Measurements from ENCODE around the gene MRPL18.

GRCh38 chr6:159789377-159790148, 704 bp upstream of the MRPL18 start, which contains the start of gene TCP1:
- TF ChIP-seq, protein P1, sequence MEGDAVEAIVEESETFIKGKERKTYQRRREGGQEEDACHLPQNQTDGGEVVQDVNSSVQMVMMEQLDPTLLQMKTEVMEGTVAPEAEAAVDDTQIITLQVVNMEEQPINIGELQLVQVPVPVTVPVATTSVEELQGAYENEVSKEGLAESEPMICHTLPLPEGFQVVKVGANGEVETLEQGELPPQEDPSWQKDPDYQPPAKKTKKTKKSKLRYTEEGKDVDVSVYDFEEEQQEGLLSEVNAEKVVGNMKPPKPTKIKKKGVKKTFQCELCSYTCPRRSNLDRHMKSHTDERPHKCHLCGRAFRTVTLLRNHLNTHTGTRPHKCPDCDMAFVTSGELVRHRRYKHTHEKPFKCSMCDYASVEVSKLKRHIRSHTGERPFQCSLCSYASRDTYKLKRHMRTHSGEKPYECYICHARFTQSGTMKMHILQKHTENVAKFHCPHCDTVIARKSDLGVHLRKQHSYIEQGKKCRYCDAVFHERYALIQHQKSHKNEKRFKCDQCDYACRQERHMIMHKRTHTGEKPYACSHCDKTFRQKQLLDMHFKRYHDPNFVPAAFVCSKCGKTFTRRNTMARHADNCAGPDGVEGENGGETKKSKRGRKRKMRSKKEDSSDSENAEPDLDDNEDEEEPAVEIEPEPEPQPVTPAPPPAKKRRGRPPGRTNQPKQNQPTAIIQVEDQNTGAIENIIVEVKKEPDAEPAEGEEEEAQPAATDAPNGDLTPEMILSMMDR (IDR thresholded peaks at IDR 0.05; ENCODE audit: insufficient read depth, low read depth, low read length): no peak
- no peak for TF ChIP-seq EZH2 (IDR thresholded peaks at IDR 0.05; ENCODE audit: insufficient read depth, low read length)

Data from astrocyte (in vitro differentiated cells and primary cell).